K562 (cell line): ENCODE results near the gene NENF. TPM values are rescaled to one million over a fixed set of nuclear protein-coding genes. Genes with fewer than 3 reads are reported as not detected.

ENCODE experiments used
- BMI1 ChIP-seq: fragments of 150-350 bp; IDR thresholded peaks from 2 replicates; pipeline ENCODE4 v1.6.1; 2014; ENCODE audit warnings: low read length
- C11orf30 ChIP-seq: fragments of 450-650 bp; IDR thresholded peaks from 2 replicates; pipeline ENCODE4 v1.6.1; 2016; ENCODE audit warnings: low read depth, mild to moderate bottlenecking
- CBFA2T3 ChIP-seq: fragments of 450-650 bp; IDR thresholded peaks from 2 replicates; pipeline ENCODE4 v1.6.1; 2017
- CCAR2 ChIP-seq: fragments of 200-400 bp; formaldehyde crosslinking; IDR thresholded peaks from 2 replicates; pipeline ENCODE4 v1.6.1; 2017; ENCODE audit warnings: mild to moderate bottlenecking, low read depth, low read length
- CEBPB ChIP-seq: fragments of 450-650 bp; IDR thresholded peaks from 2 replicates; pipeline ENCODE4 v1.6.1; 2016; ENCODE audit warnings: missing genetic modification characterization, missing compliant biosample characterization
- MAFK ChIP-seq: IDR thresholded peaks from 2 replicates; pipeline ENCODE4 v1.6.1; 2011; ENCODE audit warnings: low read length, improper control_type of control experiment
- NR2F6 ChIP-seq: fragments of 450-650 bp; formaldehyde crosslinking; IDR thresholded peaks from 2 replicates; pipeline ENCODE4 v1.4.0; 2020; ENCODE audit warnings: mild to moderate bottlenecking
- PTTG1 ChIP-seq: fragments of 450-650 bp; IDR thresholded peaks from 2 replicates; pipeline ENCODE4 v1.6.1; 2016; ENCODE audit warnings: low read depth, mild to moderate bottlenecking, missing genetic modification characterization, missing compliant biosample characterization
- RNF2 ChIP-seq: sonication (generic); IDR thresholded peaks from 2 replicates; pipeline ENCODE4 v1.6.1; 2016
- SMAD3 ChIP-seq: fragments of 450-650 bp; formaldehyde crosslinking; conservative IDR thresholded peaks from 2 replicates; pipeline ENCODE4 v1.4.0; 2020; ENCODE audit warnings: mild to moderate bottlenecking
- ZNF408 ChIP-seq: fragments of 250-450 bp; sonication (Bioruptor Pico); IDR thresholded peaks from 2 replicates; pipeline ENCODE4 v1.4.0; 2020; ENCODE audit warnings: low read depth, mild to moderate bottlenecking, moderate library complexity
- ZNF41 ChIP-seq: fragments of 250-450 bp; sonication (Bioruptor Pico); conservative IDR thresholded peaks from 2 replicates; pipeline ENCODE4 v1.4.0; 2020; ENCODE audit warnings: mild to moderate bottlenecking
- ZSCAN32 ChIP-seq: fragments of 450-650 bp; formaldehyde crosslinking; IDR thresholded peaks from 2 replicates; pipeline ENCODE4 v1.4.0; 2020; ENCODE audit warnings: mild to moderate bottlenecking, moderate library complexity
- polyA plus RNA-seq, 8 experiments: library from polyadenylated mRNA; depleted of rRNA in 4 of 8; stranded (reverse) in 5 of 8; unstranded in 3 of 8; fragments of >200 nt; fragmentation: Nextera tagmentation in 2 of 8; fragmentation: Illumina TruSeq in 1 of 8; extraction: Ambion mirVana in 2 of 8; extraction: Trizol in 1 of 8; gene quantifications; 2 replicates each; pipeline versions ENCODE4 v1.2.1 to v1.2.3, GENCODE V29; 2011 to 2014; ENCODE audit warnings: inconsistent platforms in 1 of 8, missing spikeins in 1 of 8
- total RNA-seq, 7 experiments: library from RNA; depleted of rRNA in 6 of 7; stranded (reverse); fragments of >200 nt in 6 of 7; fragmentation: Illumina TruSeq in 2 of 7; extraction: Trizol in 2 of 7; gene quantifications; 2 replicates each; pipeline versions ENCODE4 v1.2.1 to v1.2.3, GENCODE V29; 2011 to 2021; ENCODE audit warnings: low replicate concordance in 1 of 7
- TF ChIP-seq, protein P1 (sequence below), 2 experiments: fragments of 450-650 bp; IDR thresholded peaks; 2 replicates each; pipeline ENCODE4 v1.6.1; 2016; ENCODE audit warnings: mild to moderate bottlenecking in 2 of 2, borderline replicate concordance in 1 of 2, low read depth in 1 of 2, moderate library complexity in 1 of 2
- TF ChIP-seq, protein P2 (sequence below), 3 experiments: IDR thresholded peaks in 2 of 3; conservative IDR thresholded peaks in 1 of 3; 2 replicates each; pipeline ENCODE4 v1.5.1; 2011 to 2012; ENCODE audit warnings: low read length in 3 of 3, mild to moderate bottlenecking in 3 of 3, control low read depth in 2 of 3, improper control_type of control experiment in 1 of 3, inconsistent platforms in 1 of 3, low read depth in 1 of 3, mixed read lengths in 1 of 3, moderate library complexity in 1 of 3; ENCODE audit not compliant: insufficient read depth in 2 of 3
- TF ChIP-seq, protein P3 (sequence below): fragments of 150-350 bp; conservative IDR thresholded peaks from 2 replicates; pipeline ENCODE4 v1.6.1; 2014; ENCODE audit warnings: low read length

The NENF gene
- total and polyA plus RNA-seq, 9 of the 15 experiments (the other 6 are each of a cell fraction or from before 2014, with no cell fraction given) = 6.1 to 100 (median 72.8) TPM

DNA sequence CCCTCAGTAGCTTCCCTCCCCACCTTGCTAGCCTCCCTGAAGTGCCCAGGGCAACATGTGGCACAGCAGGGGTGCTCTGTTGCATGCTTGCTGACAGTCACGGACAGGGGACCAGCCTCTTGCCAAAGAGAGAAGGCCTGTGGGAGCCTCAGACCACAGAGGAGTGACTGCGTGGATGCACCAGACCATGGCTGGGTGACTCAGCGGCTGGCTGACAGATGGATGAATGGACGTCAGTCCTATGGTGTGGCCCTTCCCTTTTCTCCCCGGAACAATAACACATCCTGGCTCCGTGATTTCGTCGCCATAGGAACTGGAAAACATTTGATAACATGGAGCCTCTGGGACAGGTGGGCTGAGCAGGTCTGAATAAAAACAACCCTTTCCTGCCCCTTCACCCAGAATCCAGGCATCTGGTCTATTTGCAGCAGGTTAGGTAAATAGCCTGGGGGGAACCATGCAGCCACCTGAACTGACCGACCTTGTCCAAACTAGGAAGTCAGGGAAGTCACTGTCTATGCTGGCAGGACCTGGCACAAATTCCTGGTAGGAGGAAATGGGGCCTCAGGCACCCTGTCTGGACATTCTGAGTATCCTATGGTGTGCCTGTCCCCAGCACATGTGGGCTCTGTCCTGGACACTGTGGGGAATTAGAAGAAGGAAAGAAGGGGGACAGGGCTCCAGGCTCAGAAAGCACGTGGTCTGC lies 53.3 kb downstream of the NENF start (continued):
- TF ChIP-seq, protein P1, sequence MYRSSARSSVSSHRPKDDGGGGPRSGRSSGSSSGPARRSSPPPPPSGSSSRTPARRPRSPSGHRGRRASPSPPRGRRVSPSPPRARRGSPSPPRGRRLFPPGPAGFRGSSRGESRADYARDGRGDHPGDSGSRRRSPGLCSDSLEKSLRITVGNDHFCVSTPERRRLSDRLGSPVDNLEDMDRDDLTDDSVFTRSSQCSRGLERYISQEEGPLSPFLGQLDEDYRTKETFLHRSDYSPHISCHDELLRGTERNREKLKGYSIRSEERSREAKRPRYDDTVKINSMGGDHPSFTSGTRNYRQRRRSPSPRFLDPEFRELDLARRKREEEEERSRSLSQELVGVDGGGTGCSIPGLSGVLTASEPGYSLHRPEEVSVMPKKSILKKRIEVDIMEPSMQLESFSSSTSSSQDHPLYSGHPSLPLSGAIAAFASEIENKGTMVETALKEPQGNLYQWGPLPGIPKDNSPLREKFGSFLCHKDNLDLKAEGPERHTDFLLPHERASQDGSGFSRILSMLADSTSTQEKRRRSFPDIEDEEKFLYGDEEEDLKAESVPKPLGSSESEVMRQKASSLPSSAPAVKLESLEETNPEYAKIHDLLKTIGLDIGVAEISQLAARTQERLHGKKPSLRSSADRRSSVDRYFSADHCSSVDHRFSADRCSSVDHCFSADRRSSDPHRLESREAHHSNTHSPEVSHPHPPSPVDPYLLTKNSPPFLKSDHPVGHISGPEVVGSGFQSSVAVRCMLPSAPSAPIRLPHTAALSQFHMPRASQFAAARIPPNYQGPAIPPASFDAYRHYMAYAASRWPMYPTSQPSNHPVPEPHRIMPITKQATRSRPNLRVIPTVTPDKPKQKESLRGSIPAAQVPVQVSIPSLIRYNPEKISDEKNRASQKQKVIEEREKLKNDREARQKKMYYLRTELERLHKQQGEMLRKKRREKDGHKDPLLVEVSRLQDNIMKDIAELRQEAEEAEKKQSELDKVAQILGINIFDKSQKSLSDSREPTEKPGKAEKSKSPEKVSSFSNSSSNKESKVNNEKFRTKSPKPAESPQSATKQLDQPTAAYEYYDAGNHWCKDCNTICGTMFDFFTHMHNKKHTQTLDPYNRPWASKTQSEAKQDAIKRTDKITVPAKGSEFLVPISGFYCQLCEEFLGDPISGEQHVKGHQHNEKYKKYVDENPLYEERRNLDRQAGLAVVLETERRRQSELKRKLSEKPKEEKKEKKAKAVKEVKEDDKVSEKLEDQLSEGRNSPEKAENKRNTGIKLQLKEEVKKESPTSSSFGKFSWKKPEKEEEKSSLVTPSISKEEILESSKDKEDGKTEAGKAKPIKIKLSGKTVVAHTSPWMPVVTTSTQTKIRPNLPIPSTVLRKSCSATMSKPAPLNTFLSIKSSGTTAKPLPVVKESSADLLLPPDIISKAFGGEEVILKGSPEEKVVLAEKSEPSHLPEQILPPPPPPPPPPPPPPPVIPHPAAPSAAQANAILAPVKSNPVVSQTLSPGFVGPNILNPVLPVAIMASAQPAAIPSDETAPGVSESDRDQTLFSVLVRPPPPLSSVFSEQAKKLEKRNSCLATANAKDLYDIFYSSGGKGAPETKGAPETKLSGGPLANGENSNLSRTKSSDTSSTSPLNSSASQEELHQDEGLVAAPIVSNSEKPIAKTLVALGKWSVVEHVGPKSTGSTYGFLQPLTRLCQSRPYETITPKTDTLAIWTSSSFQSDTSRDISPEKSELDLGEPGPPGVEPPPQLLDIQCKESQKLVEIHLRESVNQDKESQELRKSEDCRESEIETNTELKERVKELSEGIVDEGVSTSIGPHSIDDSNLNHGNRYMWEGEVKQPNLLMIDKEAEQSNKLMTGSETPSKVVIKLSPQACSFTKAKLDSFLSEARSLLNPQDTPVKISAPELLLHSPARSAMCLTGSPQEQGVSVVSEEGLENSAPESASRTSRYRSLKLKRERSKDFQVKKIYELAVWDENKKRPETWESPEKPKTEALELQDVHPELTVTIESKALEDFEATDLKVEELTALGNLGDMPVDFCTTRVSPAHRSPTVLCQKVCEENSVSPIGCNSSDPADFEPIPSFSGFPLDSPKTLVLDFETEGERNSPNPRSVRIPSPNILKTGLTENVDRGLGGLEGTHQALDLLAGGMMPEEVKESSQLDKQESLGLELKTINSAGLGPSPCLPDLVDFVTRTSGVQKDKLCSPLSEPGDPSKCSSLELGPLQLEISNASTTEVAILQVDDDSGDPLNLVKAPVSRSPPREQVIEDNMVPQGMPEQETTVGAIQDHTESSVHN (IDR thresholded peaks at IDR 0.05; ENCODE audit: borderline replicate concordance in 1 of 2, low read depth in 1 of 2) = peak in 1 of 2 experiments; percentile 91; a peak in 2 of 4 replicates
- 0 out of 2 replicates have a peak, but pooled peaks have one; percentile 14 for TF ChIP-seq CBFA2T3
- TF ChIP-seq C11orf30 = peak; percentile 75
- TF ChIP-seq ZNF408 (CRISPR knock-in tag) = no peak
- TF ChIP-seq CEBPB (tag) = peak; percentile 31; the same call in 1 of the 2 replicates
- TF ChIP-seq, protein P2, sequence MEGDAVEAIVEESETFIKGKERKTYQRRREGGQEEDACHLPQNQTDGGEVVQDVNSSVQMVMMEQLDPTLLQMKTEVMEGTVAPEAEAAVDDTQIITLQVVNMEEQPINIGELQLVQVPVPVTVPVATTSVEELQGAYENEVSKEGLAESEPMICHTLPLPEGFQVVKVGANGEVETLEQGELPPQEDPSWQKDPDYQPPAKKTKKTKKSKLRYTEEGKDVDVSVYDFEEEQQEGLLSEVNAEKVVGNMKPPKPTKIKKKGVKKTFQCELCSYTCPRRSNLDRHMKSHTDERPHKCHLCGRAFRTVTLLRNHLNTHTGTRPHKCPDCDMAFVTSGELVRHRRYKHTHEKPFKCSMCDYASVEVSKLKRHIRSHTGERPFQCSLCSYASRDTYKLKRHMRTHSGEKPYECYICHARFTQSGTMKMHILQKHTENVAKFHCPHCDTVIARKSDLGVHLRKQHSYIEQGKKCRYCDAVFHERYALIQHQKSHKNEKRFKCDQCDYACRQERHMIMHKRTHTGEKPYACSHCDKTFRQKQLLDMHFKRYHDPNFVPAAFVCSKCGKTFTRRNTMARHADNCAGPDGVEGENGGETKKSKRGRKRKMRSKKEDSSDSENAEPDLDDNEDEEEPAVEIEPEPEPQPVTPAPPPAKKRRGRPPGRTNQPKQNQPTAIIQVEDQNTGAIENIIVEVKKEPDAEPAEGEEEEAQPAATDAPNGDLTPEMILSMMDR (IDR thresholded peaks at IDR 0.05 in 2 of 3, conservative IDR thresholded peaks at IDR 0.05 in 1 of 3; ENCODE audit: insufficient read depth in 2 of 3, low read depth in 1 of 3, low read length in 3 of 3) = no peak
- TF ChIP-seq PTTG1 = 0 out of 2 replicates have a peak, but pooled peaks have one; percentile 5
- TF ChIP-seq RNF2 = no peak
- no peak for TF ChIP-seq SMAD3
- TF ChIP-seq BMI1 = peak; percentile 68
- no peak for TF ChIP-seq ZNF41 (CRISPR knock-in tag)
- TF ChIP-seq NR2F6 (CRISPR knock-in tag) = no peak
- TF ChIP-seq CCAR2 = no peak
- no peak for TF ChIP-seq ZSCAN32 (CRISPR knock-in tag)
- TF ChIP-seq, protein P3, sequence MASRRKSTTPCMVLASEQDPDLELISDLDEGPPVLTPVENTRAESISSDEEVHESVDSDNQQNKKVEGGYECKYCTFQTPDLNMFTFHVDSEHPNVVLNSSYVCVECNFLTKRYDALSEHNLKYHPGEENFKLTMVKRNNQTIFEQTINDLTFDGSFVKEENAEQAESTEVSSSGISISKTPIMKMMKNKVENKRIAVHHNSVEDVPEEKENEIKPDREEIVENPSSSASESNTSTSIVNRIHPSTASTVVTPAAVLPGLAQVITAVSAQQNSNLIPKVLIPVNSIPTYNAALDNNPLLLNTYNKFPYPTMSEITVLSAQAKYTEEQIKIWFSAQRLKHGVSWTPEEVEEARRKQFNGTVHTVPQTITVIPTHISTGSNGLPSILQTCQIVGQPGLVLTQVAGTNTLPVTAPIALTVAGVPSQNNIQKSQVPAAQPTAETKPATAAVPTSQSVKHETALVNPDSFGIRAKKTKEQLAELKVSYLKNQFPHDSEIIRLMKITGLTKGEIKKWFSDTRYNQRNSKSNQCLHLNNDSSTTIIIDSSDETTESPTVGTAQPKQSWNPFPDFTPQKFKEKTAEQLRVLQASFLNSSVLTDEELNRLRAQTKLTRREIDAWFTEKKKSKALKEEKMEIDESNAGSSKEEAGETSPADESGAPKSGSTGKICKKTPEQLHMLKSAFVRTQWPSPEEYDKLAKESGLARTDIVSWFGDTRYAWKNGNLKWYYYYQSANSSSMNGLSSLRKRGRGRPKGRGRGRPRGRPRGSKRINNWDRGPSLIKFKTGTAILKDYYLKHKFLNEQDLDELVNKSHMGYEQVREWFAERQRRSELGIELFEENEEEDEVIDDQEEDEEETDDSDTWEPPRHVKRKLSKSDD = no peak
- TF ChIP-seq MAFK = peak; percentile 64; the same call in 1 of the 2 replicates
